Kidney (tissue), 14 donors: ENCODE measurements around the gene TMEM44. TPM values are rescaled to one million over a fixed set of nuclear protein-coding genes. Genes with fewer than 3 reads are reported as not detected.

Source experiments
- DNase-seq, 5 donors: peaks; one replicate each; pipeline ENCODE4 v3.0.0-alpha.2; 2013 to 2020
- FAIRE-seq: peaks from 2 replicates; lab custom pipeline; 2012; peaks lifted over from hg19 to GRCh38; lab: Jason Lieb, UNC
- H3K27ac ChIP-seq, 2 donors: one replicate each; pipeline ENCODE4 v1.7.0; 2013; ENCODE audit warnings: low read depth in 2 of 2, low read length in 2 of 2, inconsistent platforms in 1 of 2
- H3K27me3 ChIP-seq: one replicate; pipeline ENCODE4 v1.7.1; 2013; ENCODE audit warnings: low read length, inconsistent platforms; ENCODE audit not compliant: control insufficient read depth, insufficient read depth
- H3K36me3 ChIP-seq, 3 donors: one replicate each; pipeline versions ENCODE4 v1.7.0 to v1.7.1; 2013; ENCODE audit warnings: low read length in 3 of 3, control low read depth in 1 of 3, inconsistent platforms in 1 of 3; ENCODE audit not compliant: insufficient read depth in 3 of 3, control insufficient read depth in 2 of 3
- H3K4me1 ChIP-seq, 3 donors: one replicate each; pipeline versions ENCODE4 v1.7.0 to v1.7.1; 2013; ENCODE audit warnings: low read length in 3 of 3, inconsistent platforms in 1 of 3, low read depth in 1 of 3; ENCODE audit not compliant: control insufficient read depth in 2 of 3, insufficient read depth in 2 of 3
- H3K4me3 ChIP-seq, 3 donors: one replicate each; pipeline versions ENCODE4 v1.7.0 to v1.8.1; 2013; ENCODE audit warnings: low read length in 3 of 3, control low read depth in 1 of 3, inconsistent platforms in 1 of 3
- H3K9ac ChIP-seq, 3 donors: one replicate each; pipeline versions ENCODE4 v1.7.0 to v1.7.1; 2013; ENCODE audit warnings: low read length in 3 of 3, control low read depth in 1 of 3, inconsistent platforms in 1 of 3
- H3K9me3 ChIP-seq, 3 donors: one replicate each; pipeline versions ENCODE4 v1.7.0 to v1.7.1; 2013; ENCODE audit warnings: low read length in 3 of 3, control low read depth in 1 of 3, inconsistent platforms in 1 of 3; ENCODE audit not compliant: control insufficient read depth in 2 of 3, insufficient read depth in 1 of 3
- CTCF ChIP-seq: IDR thresholded peaks from 3 replicates; pipeline ENCODE4 v1.5.1; 2012; ENCODE audit warnings: mild to moderate bottlenecking, moderate library complexity, borderline replicate concordance; ENCODE audit not compliant: insufficient read depth; ENCODE audit errors: extremely low read depth
- intact Hi-C: fragments of 100-400 bp; cut with DNase I; formaldehyde crosslinking; loops from one replicate; pipeline ENCODE4 v1.11.1; 2022
- polyA plus RNA-seq: library from polyadenylated mRNA; stranded (reverse); fragments of 350-450 nt; fragmentation: Illumina TruSeq; extraction: RNeasy Lipid Tissue Mini Kit (QIAGEN cat#74804); gene quantifications from one replicate; pipeline ENCODE4 v1.2.3, GENCODE V29; 2014; ENCODE audit warnings: low read depth, low replicate concordance; ENCODE audit not compliant: insufficient read depth
- total RNA-seq: library from RNA; stranded (reverse); fragmentation: NEBNext Ultra II Directional; extraction: Animal tissue kit (Norgen Biotek cat#: 25700); gene quantifications from one replicate; pipeline ENCODE4 v1.2.1, GENCODE V29; 2021
- donor health status: control.
- donor health status: control.
- donor health status: control.
- donor health status: control.
- donor health status: control.
- donor health status: DM: yes; HTN: yes; CAD: no.
- donor health status: Normal renal cell carcinoma (clear cell type).

TMEM44 gene
- total and polyA plus RNA-seq, 2 donors from 2014 or later = 7.0 to 15.7 TPM

DNA sequence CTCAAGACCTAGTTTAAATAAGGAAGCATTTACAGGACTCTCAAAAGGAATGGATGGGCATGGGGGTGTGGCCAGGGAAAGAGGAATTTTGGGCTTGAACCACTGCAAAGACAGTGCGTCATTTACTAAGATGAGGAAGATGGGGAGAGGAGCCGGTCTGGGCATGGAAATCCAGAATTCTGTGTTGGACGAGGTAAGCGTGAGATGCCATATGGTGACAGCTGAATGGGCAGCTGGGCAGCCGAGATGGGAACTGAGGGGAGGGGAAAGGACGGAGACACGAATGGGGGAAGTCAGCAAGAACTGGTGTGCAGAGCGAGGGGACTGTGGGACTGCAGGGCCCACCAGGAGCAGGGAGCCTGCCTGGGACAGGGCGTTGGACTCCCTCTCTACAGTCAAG is 24.2 kb downstream of the TMEM44 start:
- H3K9ac ChIP-seq = no peak overlapping the region

GRCh38 chr3:194607592-194608389 is 25.4 kb downstream of the TMEM44 start:
- FAIRE-seq = no peak
- no peaks in the 10 kb centered on the region for H3K9me3 ChIP-seq
- no peaks in the 10 kb centered on the region for H3K36me3 ChIP-seq
- H3K9ac ChIP-seq = no peak overlapping the region
- no peak overlapping the region for H3K27ac ChIP-seq
- no peak overlapping the region for H3K4me3 ChIP-seq
- intact Hi-C loops = no loop called here
- no peak for TF ChIP-seq CTCF
- H3K4me1 ChIP-seq = no peaks in the 10 kb centered on the region
- DNase-seq = no peak
- H3K27me3 ChIP-seq = no peaks in the 10 kb centered on the region

More for the DNA sequence above, 24.2 kb downstream of the TMEM44 start:
- FAIRE-seq = no peak
- no peaks in the 10 kb centered on the region for H3K36me3 ChIP-seq
- intact Hi-C loops = no loop called here
- H3K9me3 ChIP-seq = no peaks in the 10 kb centered on the region
- DNase-seq = no peak
- no peak overlapping the region for H3K4me3 ChIP-seq
- no peaks in the 10 kb centered on the region for H3K4me1 ChIP-seq
- no peak overlapping the region for H3K27ac ChIP-seq
- TF ChIP-seq CTCF = no peak
- H3K27me3 ChIP-seq = no peaks in the 10 kb centered on the region

GRCh38 chr3:194606941-194607340 is 26.3 kb downstream of the TMEM44 start:
- H3K4me1 ChIP-seq = no peaks in the 10 kb centered on the region
- DNase-seq (no peak), FAIRE-seq (no peak)
- H3K27me3 ChIP-seq = no peaks in the 10 kb centered on the region
- H3K27ac ChIP-seq = no peak overlapping the region
- H3K9me3 ChIP-seq = no peaks in the 10 kb centered on the region
- no peaks in the 10 kb centered on the region for H3K36me3 ChIP-seq
- intact Hi-C loops = no loop called here
- no peak overlapping the region for H3K9ac ChIP-seq
- TF ChIP-seq CTCF = no peak
- no peak overlapping the region for H3K4me3 ChIP-seq
